ENCODE data around the gene CYP2C19.
"Not testable (repeated sequence)": the region's sequence is repeated elsewhere in the genome, so short reads cannot be mapped to it uniquely, and the experiment has no call there.

DNA sequence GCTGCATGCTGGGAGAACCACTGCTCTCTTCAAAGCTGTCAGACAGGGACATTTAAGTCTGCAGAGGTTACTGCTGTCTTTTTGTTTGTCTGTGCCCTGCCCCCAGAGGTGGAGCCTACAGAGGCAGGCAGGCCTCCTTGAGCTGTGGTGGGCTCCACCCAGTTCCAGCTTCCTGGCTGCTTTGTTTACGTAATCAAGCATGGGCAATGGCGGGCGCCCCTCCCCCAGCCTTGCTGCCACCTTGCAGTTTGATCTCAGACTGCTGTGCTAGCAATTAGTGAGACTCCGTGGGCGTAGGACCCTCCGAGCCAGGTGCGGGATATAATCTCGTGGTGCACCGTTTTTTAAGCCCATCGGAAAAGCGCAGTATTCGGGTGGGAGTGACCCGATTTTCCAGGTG is 67.5 kb downstream of the CYP2C19 start:
- TF ChIP-seq, protein P1, sequence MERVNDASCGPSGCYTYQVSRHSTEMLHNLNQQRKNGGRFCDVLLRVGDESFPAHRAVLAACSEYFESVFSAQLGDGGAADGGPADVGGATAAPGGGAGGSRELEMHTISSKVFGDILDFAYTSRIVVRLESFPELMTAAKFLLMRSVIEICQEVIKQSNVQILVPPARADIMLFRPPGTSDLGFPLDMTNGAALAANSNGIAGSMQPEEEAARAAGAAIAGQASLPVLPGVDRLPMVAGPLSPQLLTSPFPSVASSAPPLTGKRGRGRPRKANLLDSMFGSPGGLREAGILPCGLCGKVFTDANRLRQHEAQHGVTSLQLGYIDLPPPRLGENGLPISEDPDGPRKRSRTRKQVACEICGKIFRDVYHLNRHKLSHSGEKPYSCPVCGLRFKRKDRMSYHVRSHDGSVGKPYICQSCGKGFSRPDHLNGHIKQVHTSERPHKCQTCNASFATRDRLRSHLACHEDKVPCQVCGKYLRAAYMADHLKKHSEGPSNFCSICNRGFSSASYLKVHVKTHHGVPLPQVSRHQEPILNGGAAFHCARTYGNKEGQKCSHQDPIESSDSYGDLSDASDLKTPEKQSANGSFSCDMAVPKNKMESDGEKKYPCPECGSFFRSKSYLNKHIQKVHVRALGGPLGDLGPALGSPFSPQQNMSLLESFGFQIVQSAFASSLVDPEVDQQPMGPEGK (CRISPR knock-in tag; IDR thresholded peaks at IDR 0.05; ENCODE audit: borderline replicate concordance), result not testable (repeated sequence)
- TF ChIP-seq ZFP30 (CRISPR knock-in tag; IDR thresholded peaks at IDR 0.05); ARNTL (CRISPR knock-in tag; IDR thresholded peaks at IDR 0.05; ENCODE audit: borderline replicate concordance, low read depth); ZNF565 (CRISPR knock-in tag; conservative IDR thresholded peaks at IDR 0.05; ENCODE audit: low read depth); ZFP3 (CRISPR knock-in tag; IDR thresholded peaks at IDR 0.05); RARB (CRISPR knock-in tag; IDR thresholded peaks at IDR 0.05); CSDC2 (CRISPR knock-in tag; IDR thresholded peaks at IDR 0.05); ISL1 (CRISPR knock-in tag; IDR thresholded peaks at IDR 0.05); ESRRG (CRISPR knock-in tag; IDR thresholded peaks at IDR 0.05); GLIS3 (CRISPR knock-in tag; IDR thresholded peaks at IDR 0.05): not testable (repeated sequence)
- TF ChIP-seq, protein P2, sequence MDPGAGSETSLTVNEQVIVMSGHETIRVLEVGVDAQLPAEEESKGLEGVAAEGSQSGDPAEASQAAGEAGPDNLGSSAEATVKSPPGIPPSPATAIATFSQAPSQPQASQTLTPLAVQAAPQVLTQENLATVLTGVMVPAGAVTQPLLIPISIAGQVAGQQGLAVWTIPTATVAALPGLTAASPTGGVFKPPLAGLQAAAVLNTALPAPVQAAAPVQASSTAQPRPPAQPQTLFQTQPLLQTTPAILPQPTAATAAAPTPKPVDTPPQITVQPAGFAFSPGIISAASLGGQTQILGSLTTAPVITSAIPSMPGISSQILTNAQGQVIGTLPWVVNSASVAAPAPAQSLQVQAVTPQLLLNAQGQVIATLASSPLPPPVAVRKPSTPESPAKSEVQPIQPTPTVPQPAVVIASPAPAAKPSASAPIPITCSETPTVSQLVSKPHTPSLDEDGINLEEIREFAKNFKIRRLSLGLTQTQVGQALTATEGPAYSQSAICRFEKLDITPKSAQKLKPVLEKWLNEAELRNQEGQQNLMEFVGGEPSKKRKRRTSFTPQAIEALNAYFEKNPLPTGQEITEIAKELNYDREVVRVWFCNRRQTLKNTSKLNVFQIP (CRISPR knock-in tag; IDR thresholded peaks at IDR 0.05; ENCODE audit: borderline replicate concordance, low read depth), result not testable (repeated sequence)
- TF ChIP-seq, protein P3, sequence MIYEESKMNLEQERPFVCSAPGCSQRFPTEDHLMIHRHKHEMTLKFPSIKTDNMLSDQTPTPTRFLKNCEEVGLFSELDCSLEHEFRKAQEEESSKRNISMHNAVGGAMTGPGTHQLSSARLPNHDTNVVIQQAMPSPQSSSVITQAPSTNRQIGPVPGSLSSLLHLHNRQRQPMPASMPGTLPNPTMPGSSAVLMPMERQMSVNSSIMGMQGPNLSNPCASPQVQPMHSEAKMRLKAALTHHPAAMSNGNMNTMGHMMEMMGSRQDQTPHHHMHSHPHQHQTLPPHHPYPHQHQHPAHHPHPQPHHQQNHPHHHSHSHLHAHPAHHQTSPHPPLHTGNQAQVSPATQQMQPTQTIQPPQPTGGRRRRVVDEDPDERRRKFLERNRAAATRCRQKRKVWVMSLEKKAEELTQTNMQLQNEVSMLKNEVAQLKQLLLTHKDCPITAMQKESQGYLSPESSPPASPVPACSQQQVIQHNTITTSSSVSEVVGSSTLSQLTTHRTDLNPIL (CRISPR knock-in tag; IDR thresholded peaks at IDR 0.05; ENCODE audit: low read depth), result not testable (repeated sequence)
- TF ChIP-seq, protein P4, sequence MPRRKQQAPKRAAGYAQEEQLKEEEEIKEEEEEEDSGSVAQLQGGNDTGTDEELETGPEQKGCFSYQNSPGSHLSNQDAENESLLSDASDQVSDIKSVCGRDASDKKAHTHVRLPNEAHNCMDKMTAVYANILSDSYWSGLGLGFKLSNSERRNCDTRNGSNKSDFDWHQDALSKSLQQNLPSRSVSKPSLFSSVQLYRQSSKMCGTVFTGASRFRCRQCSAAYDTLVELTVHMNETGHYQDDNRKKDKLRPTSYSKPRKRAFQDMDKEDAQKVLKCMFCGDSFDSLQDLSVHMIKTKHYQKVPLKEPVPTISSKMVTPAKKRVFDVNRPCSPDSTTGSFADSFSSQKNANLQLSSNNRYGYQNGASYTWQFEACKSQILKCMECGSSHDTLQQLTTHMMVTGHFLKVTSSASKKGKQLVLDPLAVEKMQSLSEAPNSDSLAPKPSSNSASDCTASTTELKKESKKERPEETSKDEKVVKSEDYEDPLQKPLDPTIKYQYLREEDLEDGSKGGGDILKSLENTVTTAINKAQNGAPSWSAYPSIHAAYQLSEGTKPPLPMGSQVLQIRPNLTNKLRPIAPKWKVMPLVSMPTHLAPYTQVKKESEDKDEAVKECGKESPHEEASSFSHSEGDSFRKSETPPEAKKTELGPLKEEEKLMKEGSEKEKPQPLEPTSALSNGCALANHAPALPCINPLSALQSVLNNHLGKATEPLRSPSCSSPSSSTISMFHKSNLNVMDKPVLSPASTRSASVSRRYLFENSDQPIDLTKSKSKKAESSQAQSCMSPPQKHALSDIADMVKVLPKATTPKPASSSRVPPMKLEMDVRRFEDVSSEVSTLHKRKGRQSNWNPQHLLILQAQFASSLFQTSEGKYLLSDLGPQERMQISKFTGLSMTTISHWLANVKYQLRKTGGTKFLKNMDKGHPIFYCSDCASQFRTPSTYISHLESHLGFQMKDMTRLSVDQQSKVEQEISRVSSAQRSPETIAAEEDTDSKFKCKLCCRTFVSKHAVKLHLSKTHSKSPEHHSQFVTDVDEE (CRISPR knock-in tag; IDR thresholded peaks at IDR 0.05), result not testable (repeated sequence)
- TF ChIP-seq, protein P5, sequence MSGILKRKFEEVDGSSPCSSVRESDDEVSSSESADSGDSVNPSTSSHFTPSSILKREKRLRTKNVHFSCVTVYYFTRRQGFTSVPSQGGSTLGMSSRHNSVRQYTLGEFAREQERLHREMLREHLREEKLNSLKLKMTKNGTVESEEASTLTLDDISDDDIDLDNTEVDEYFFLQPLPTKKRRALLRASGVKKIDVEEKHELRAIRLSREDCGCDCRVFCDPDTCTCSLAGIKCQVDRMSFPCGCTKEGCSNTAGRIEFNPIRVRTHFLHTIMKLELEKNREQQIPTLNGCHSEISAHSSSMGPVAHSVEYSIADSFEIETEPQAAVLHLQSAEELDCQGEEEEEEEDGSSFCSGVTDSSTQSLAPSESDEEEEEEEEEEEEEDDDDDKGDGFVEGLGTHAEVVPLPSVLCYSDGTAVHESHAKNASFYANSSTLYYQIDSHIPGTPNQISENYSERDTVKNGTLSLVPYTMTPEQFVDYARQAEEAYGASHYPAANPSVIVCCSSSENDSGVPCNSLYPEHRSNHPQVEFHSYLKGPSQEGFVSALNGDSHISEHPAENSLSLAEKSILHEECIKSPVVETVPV (CRISPR knock-in tag; IDR thresholded peaks at IDR 0.05), result not testable (repeated sequence)

Data from SK-N-SH treated with all-trans-retinoic acid at 6 μM for 48 hours (cell line).